ENCODE results near the gene BICD1. TPM values are rescaled to one million over a fixed set of nuclear protein-coding genes. Genes with fewer than 3 reads are reported as not detected.

The BICD1 gene
- total and polyA plus RNA-seq, 7 donors: 0.60 to 16.0 (median 9.4) TPM

DNA sequence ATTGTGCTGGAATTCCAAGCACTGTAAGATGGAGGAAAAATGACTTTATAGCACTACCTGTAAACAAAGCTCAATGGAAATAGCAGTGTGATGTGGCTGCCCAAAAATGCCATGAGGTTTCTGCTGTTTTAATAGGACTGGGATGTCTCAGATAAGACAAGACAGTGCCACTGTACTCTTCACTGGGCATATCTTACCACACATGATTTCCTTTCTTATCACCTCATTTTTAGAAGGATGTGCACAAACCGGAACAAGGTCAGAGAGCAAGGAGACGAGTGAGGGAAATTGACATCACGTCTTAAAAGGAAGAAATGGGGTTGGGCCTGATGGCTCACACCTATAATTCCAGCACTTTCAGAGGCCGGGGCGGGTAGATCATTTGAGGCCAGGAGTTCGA, 254.3 kb downstream of the BICD1 start:
- no peaks in the 10 kb centered on the region for H3K36me3 ChIP-seq
- DNase-seq: no peak
- TF ChIP-seq EP300 (IDR thresholded peaks at IDR 0.05) (no peak), CTCF (IDR thresholded peaks at IDR 0.05) (no peak), POLR2A (IDR thresholded peaks at IDR 0.05) (no peak), POLR2AphosphoS5 (IDR thresholded peaks at IDR 0.05) (no peak)
- no peaks in the 10 kb centered on the region for H3K4me1 ChIP-seq
- H3K4me3 ChIP-seq: no peak overlapping the region
- WGBS, 2 donors: 84 to 89% methylated on average over 6 of the region's 6 CpGs
- H3K9me3 ChIP-seq: no peaks in the 10 kb centered on the region
- no peaks in the 10 kb centered on the region for H3K27me3 ChIP-seq
- no peak overlapping the region for H3K27ac ChIP-seq
- intact Hi-C loops (cut with DNase I): loop anchor here (10.0 kb wide), 1 partner anchor 314 kb away; the partner anchor contains the start of gene DNM1L

DNA sequence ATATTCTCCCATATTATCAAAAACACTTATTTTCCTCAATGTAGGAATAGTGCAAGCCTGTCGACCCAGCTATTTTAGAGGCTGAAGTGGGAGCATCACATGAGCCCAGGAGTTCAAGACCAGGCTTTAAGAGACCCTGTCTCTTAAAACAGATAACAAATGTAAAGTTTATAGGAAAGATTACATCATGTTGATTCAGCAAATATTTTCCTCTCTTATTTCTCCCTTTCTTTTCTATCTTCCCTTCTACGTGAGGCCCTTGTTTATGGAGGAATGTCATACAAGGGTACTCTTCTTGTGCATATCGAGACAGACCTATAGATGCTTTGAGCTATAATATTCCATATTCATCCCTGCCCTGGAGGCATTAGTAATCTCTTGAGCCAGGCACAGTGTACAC, 256.2 kb downstream of the BICD1 start:
- Histone ChIP-seq H3K4me1 (no peaks in the 10 kb centered on the region), H3K9me3 (no peaks in the 10 kb centered on the region), H3K4me3 (no peak overlapping the region), H3K27ac (no peak overlapping the region), H3K36me3 (no peaks in the 10 kb centered on the region), H3K27me3 (no peaks in the 10 kb centered on the region)
- DNase-seq: no peak
- intact Hi-C loops (cut with DNase I): loop anchor here (10.0 kb wide), 1 partner anchor 312 kb away; the partner anchor contains the start of gene DNM1L
- WGBS, 2 donors: 82 to 85% methylated on average over 3 of the region's 3 CpGs
- TF ChIP-seq POLR2AphosphoS5 (IDR thresholded peaks at IDR 0.05) (no peak), CTCF (IDR thresholded peaks at IDR 0.05) (no peak), POLR2A (IDR thresholded peaks at IDR 0.05) (no peak), EP300 (IDR thresholded peaks at IDR 0.05) (no peak)

GRCh38 chr12:32365473-32366064, 258.9 kb downstream of the BICD1 start:
- H3K4me1 ChIP-seq: no peaks in the 10 kb centered on the region
- no peak for DNase-seq
- H3K27me3 ChIP-seq: no peaks in the 10 kb centered on the region
- H3K4me3 ChIP-seq: no peak overlapping the region
- no peaks in the 10 kb centered on the region for H3K9me3 ChIP-seq
- H3K27ac ChIP-seq: no peak overlapping the region
- TF ChIP-seq CTCF (IDR thresholded peaks at IDR 0.05) (peak in 3 of 4 experiments; percentile 50 to 63 (median 61)), POLR2A (IDR thresholded peaks at IDR 0.05) (no peak), EP300 (IDR thresholded peaks at IDR 0.05) (no peak)
- WGBS, 2 donors: 43 to 56% methylated on average over 5 of the region's 5 CpGs
- intact Hi-C loops (cut with DNase I): loop anchor here (10.0 kb wide), 1 partner anchor 309 kb away; the partner anchor contains the start of gene DNM1L
- H3K36me3 ChIP-seq: no peaks in the 10 kb centered on the region

DNA sequence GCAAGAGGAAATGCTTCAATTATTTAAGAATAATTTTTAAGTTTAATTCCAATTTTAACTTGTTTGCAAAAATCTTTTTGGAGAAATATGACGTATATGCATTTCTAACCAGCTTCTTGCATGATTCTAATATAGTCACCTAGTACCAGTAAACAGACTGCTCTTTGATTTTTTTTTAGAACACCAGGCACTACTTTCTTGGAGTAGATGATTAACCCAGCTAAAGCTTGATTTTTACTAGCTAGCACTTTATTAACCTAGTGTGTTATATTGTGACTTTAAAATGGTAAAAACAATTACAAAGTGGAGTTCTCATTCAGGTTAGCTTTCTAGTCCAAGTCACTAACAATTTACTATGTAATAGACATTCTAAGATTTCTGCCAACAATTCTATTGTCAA, 260.1 kb downstream of the BICD1 start:
- Histone ChIP-seq H3K27me3 (no peaks in the 10 kb centered on the region), H3K36me3 (no peaks in the 10 kb centered on the region), H3K27ac (no peak overlapping the region), H3K4me3 (no peak overlapping the region), H3K9me3 (no peaks in the 10 kb centered on the region), H3K4me1 (no peaks in the 10 kb centered on the region)
- intact Hi-C loops (cut with DNase I): loop anchor here (10.0 kb wide), 1 partner anchor 308 kb away; the partner anchor contains the start of gene DNM1L
- TF ChIP-seq POLR2A (IDR thresholded peaks at IDR 0.05): no peak
- no peak for TF ChIP-seq POLR2AphosphoS5 (IDR thresholded peaks at IDR 0.05)
- TF ChIP-seq CTCF (IDR thresholded peaks at IDR 0.05): no peak
- TF ChIP-seq EP300 (IDR thresholded peaks at IDR 0.05): no peak
- no peak for DNase-seq
- 23 to 64% methylated on average over 1 of the region's 1 CpG for WGBS, 2 donors

GRCh38 chr12:32367381-32367780, 260.7 kb downstream of the BICD1 start:
- Histone ChIP-seq H3K27me3 (no peaks in the 10 kb centered on the region), H3K9me3 (no peaks in the 10 kb centered on the region), H3K4me1 (no peaks in the 10 kb centered on the region), H3K4me3 (no peak overlapping the region), H3K27ac (no peak overlapping the region), H3K36me3 (no peaks in the 10 kb centered on the region)
- TF ChIP-seq POLR2A (IDR thresholded peaks at IDR 0.05): no peak
- no peak for TF ChIP-seq POLR2AphosphoS5 (IDR thresholded peaks at IDR 0.05)
- no peak for TF ChIP-seq EP300 (IDR thresholded peaks at IDR 0.05)
- no peak for TF ChIP-seq CTCF (IDR thresholded peaks at IDR 0.05)
- intact Hi-C loops (cut with DNase I): loop anchor here (10.0 kb wide), 1 partner anchor 307 kb away; the partner anchor contains the start of gene DNM1L
- no peak for DNase-seq
- WGBS, 2 donors: 92 to 95% methylated on average over 4 of the region's 4 CpGs
